ENCODE measurements around the gene C1orf159.
"Not testable (repeated sequence)": the region's sequence is repeated elsewhere in the genome, so short reads cannot be mapped to it uniquely, and the experiment has no call there.

Gene C1orf159

DNA sequence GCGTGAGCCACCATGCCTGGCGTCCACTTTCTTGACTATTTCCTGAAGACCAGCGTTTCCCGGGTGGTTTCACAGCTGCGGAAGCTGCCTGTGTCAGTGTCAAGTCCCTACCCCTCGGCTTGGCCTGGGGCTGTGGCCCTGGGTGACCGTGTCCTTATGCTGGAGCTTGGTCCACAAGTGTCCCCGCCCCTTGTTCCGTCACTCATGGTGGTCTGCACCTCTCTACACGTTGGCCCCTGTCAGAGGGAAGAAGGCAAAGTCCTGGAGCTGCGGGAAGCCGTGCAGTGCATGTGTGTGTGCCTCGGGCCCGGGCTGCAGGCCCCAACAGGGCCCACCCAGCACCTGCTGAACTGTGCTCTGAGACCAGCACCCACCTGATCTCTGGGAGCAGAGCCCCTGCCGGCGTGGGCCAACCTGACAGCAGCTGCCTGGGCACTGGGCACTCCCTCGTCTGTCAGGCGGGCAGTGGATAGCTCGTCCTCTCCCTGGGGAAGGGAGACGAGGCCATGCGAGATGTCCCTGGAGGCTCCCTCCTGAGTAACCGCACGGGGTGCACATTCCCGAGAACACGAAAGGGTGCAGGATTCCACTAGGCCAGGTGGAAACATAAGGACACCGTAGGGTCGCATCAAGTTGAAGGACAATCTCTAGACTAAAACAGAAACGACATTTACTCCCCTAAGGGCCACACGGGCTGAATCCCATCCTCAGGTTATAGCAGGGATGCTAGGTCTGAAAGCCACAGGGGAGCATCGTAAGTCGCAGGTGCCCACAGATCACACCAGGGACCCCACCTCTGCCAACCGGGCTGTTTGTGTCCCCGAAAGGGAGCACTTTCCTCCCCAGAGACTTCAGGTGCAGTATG lies 2.4 kb upstream of the C1orf159 start:
- DNase-seq (ENCODE audit: low read depth in 2 of 2) = no peak

DNA sequence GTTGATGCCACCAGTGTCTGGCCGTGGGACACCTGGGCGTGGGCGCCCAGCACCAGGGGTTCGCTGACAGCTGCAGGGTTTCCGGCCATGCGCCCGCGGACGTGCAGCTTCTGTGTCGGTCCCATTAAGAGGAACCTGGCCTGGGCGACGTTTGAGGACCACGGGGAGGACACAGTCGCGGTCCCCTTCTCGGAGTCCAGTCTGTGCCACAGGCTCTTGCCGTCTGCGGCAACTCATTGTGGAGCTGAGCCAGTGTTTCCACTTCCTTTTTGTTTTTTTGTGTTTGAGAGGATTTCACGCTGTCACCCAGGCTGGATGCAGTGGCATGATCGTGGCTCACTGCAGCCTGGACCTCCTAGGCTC lies 1.6 kb upstream of the C1orf159 start:
- no peak for DNase-seq (ENCODE audit: low read depth in 2 of 2)

DNA sequence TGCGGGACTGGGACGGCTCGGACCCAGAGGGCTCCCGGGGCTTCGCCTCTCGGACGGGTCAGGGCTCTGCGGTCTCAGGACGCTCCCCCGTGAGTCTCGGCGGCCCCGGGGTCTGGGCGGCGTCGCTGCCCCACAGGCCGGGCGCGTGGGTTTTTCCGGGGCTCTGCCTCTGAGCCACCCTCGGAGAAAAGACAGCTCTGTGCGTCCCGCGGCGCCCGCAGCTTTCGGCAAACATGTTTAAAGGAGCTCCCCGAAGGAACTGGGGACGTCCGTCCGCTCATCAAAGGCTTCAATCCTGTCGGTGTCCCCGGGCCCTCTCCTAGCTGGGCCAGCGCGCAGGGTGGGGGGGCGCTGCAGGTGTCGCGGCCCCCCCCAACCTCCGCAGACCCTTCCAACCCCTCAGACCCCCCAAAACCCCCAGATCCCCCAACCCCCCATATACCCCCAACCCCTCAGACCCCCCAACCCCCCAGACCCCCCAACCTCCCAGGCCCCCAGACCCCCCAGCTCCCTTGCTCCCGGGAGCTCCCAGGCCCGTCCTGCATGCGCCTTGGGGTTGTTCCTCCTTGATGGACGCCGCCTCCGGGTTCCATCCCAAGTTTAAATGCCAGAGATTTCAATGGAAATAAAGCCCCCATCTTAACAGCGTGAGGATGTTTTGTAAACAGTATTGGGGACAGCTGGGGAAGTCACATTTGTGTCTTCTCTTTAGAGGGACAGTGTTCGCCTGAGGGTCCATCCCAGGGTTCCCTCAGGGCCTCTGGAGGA lies 996 bp upstream of the C1orf159 start:
- DNase-seq (ENCODE audit: low read depth in 2 of 2) = no peak

DNA sequence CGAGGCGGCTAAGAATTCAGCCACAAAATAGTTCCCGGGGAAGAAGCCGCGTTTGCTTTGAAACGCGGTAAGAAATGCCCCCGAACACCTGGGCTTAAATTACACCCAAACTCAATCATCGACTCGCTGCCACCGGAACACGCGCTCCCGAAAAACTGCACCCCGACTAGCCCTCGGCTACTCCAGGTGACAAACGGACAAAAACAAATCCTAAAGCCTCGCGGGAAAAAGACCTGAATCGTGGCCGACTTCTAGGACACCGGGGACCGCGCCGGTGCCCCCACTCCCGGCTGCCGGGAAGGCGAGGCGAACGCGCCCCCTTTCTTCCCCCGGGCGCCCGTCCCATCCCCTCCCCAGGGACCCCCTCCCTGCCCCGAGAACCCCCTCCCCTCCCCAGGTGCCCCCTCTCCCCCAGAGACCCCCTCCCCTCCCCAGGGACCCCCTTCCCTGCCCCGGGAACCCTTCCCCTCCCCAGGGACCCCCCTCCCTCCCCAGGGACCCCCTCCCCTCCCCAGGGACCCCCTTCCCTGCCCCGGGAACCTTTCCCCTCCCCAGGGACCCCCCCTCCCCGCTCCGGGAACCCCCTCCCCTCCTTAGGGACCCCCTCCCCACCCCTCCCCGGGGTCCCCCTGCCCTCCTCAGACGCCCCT lies 628 bp downstream of the C1orf159 start:
- no peak for DNase-seq (ENCODE audit: low read depth in 2 of 2)

DNA sequence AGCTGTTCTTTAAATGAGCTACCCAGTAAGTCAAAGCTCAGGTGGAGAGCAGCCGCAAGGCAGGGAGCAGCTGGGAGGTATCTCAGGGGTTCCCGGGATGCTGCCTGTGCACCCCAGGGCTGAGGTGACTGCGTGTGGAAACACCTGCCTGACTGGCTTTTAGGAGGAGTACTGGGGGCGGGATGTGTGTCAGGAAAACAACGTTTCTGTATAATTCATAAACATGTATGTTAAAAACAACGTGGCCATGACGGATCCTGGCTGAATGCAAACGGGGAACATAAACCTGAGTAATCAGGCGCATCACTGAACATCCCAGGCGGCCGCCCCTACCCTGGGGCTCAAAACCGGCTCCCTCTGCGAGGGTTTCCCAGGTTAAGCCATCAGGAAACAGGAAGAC lies 1.5 kb downstream of the C1orf159 start:
- no peak for DNase-seq (ENCODE audit: low read depth in 2 of 2)

DNA sequence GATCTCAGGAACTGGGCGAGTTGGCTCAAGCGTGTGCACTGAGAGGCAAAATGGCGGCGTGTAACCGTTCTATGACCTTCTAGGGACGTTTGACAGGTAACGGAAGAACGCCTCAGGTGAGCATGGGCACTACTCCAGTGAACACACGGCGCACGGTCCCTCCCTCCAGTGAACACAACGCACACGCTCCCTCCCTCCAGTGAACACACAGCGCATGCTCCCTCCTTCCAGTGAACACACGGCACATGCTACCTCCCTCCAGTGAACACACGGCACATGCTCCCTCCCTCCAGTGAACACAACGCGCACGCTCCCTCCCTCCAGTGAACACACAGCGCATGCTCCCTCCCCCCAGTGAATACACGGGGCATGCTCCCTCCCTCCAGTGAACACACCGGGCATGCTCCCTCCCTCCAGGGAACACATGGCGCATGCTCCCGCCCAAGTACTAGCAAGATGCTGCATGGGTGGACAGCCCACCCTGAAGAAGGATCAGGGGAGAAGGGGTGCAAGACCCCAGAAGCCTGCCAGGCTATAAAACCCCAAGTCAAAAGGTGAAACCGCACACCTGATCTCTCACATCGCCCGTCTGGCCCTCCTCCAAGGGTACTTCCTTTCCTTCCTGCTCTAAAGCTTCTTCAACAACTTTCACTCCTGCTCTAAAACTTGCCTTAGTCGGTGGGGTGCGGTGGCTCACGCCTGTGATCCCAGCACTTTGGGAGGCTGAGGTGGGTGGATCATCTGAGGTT lies 3.5 kb downstream of the C1orf159 start:
- no peak for DNase-seq (ENCODE audit: low read depth in 2 of 2)

DNA sequence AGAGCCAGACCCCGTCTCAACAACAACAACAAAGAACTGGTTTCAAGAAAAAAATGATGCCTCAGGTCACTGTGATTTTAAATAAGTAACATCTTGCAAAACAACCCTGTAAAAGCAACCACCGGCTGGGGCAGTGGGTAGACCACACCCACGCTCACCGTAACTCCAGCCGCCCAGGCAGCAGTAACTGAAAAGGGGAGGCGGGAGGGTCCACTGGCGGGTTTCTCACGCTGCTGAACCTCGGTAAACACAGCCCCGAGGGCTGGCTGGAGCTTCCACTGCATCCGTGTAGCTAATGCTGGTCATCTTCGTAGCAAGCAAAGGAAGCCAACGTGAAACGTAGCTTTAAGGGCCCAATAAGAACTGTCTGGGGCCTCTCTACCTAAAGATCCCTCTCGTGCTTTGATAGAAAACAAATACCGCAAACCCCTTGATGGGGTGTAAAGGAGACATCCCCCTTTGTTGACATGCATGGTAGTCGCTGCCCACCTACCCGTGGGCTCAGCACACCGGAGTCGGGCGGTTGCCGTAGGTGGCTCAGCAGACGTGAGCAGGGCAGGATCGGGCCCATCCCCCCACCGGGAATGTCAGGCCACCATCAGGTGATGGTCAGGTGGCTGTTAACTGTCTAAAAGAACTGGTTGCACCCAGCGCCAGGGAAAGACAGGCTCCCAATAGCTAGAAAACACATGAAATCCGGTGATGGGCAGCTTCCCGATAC lies 4.2 kb downstream of the C1orf159 start:
- DNase-seq (ENCODE audit: low read depth in 2 of 2) = no peak

DNA sequence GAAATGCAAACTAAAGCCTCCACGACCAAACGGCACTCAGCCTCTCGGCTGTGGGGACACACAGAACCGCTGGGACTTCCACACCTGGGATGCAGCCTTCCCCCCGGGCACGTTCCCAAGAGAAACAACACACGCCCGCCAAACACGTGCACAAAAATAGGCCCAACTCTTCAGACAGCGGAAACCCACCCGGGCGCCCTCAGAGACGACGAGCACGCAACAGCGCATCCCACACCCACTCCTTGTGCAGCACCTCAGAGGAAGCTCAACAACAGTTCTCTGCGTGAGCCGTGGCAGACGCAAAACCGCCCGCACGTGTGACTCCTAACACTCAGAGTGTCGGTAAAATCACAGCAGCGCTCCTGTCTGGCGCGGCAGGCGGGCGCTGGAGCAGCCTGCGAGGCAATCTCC lies 5.3 kb downstream of the C1orf159 start:
- DNase-seq (ENCODE audit: low read depth in 2 of 2) = no peak

DNA sequence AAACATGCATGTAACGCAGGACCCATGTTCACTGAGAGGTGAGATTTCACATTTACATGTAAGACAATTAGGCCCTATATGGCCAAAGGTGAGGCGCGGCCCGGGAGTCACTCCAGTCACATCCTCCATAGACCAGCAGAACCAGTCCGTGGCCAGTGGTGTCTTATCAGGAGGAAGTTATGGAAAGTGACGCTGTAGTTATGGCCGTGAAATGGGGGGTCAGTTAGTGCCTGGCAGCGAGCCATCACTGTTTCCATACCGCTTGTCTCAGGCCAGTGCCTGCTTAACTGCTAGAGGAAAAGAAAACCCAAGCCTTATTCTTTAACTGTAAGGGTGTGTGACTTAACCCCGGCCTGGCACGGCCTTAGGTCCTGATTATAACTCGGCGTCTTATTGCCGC lies 6.1 kb downstream of the C1orf159 start:
- DNase-seq (ENCODE audit: low read depth in 2 of 2) = no peak

DNA sequence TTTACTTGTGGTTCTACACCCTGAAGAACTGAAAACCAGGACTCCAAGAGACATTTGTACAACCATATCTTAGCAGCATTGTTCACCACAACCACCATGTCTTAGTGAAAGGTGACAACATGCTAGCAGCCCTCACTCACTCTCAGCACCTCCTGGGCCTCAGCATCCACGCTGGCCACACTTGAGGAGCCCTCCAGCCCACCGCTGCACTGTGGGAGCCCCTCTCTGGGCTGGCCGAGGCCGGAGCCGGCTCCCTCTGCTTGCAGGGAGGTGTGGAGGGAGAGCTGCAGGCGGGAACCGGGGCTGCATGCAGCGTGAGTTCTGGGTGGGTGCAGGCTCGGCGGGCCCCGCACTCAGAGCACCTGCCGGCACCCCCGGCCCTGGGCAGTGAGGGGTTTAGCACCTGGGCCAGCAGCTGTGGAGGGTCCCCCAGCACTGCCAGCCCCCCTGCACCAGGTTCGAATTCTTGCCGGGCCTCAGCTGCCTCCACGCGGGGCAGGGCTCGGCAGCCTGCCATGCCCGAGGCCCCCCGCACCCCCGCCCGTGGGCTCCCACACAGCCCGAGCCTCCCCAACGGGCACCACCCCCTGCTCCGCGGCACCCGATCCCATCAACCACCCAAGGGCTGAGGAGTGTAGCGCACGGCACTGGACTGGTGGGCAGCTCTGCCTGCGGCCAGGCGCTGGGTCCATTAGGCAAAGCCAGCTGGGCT lies 9.2 kb downstream of the C1orf159 start:
- DNase-seq (ENCODE audit: low read depth in 2 of 2) = no peak

DNA sequence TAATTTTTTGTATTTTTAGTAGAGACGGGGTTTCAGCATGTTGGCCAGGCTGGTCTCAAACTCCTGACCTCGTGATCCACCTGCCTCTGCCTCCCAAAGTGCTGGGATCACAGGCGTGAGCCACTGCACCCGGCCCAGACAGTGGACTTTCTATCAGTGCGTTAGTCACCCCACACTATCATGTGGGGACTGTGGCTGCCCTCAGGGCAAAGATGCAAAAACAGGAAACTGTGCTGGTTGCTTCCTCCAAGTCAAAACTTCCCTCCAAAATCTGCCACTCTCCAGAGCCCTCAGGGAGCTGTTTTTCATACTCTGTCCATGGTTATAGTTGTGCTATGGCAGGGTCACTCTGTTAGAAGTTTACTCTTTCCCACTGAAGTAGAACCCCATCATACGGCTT lies 11.7 kb downstream of the C1orf159 start:
- DNase-seq (ENCODE audit: low read depth in 2 of 2) = not testable (repeated sequence)

DNA sequence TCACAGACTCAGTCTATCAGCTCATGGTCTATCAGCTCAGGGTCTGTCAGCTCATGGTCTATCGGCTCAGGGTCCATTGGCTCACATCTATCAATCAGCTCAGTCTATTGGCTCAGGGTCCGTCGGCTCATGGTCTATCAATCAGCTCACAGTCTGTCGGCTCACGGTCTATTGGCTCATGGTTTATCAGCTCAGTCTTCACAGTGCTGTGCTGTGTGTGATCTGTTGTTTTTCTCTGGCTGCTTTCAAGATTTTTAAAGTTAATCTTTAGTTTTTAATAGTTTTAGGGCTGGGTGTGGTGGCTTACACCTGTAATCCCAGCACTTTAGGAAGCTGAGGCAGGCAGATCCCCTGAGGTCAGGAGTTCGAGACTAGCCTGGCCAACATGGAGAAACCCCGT lies 14.4 kb downstream of the C1orf159 start:
- no peak for DNase-seq (ENCODE audit: low read depth in 2 of 2)

DNA sequence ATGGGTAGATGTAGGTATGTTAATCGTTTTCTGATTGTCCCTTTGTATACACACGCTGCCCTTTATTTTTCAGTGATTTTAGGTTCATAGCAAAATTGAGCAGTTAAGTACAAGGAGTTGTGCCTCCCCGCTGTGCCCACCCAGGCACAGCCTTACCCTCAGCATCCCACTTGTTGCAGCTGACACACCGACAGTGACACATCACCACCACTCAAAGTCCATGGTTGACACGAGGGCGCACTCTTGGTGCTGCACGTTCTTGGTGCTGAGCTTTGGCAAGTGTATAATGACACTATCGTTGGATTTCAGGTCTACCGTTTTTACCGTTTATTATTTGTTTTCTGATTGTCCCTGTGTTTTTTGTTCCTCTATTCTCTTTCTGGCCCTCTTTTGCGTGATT lies 15.6 kb downstream of the C1orf159 start:
- DNase-seq (ENCODE audit: low read depth in 2 of 2) = no peak

DNA sequence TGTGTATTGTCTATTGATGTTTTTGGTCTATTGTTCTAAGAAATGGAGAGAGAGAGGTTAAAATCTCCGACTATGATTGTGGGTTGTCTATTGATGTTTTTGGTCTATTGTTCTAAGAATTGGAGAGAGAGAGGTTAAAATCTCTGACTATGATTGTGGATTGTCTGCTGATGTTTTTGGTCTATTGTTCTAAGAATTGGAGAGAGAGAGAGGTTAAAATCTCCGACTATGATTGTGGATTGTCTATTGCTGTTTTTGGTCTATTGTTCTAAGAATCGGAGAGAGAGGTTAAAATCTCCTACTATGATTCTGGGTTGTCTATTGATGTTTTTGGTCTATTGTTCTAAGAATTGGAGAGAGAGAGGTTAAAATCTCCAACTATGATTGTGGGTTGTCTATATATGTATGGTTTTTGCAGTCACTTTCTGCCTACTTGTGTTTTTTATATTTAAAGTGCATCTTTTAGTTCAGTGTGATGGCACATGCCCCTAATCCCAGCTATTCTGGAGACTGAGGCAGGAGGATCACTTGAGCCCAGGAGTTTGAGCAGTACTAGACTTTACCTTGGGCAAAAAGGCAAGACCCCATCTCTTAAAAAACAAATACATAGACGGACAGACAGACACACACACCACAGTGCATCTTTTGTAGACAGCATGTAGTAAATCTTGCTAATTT lies 16.2 kb downstream of the C1orf159 start:
- DNase-seq (ENCODE audit: low read depth in 2 of 2) = no peak

DNA sequence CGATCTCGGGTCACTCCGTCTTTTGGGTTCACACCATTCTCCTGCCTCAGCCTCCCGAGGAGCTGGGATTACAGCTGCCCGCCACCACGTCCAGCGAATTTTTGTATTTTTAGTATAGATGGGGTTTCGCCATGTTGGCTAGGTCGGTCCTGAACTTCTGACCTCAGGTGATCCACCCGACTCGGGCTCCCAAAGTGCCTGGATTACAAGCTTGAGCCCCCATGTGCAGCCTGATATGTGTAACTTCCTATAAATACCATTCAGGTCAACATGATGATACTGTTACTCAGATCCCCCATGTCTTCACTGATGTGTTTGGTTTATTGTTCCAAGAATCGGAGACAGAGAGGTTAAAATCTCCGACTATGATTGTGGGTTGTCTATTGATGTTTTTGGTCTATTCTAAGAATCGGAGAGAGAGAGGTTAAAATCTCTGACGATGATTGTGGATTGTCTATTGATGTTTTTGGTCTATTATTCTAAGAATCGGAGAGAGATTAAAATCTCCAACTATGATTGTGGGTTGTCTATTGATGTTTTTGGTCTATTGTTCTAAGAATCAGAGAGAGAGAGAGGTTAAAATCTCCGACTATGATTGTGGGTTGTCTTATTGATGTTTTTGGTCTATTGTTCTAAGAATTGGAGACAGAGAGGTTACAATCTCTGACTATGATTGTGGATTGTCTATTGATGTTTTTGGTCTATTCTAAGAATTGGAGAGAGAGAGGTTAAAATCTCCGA lies 17.0 kb downstream of the C1orf159 start:
- DNase-seq (ENCODE audit: low read depth in 2 of 2) = no peak

DNA sequence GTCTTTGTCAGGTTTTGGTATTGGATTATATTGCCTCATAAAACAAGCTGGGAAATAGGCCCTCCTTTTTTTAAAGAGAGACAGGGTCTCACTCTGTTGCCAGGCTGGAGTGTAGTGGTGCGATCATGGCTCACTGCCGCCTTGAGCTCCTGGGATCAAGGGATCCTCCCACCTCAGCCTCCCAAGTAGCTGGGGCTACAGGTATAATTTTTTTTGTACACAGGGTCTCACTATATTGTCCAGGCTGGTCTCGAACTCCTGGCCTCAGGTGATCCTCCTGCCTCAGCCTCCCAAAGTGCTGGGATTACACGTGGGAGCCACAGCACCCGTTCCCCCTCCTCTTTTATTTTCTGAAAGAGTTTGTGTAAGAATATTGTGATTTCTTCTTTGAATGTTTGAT lies 19.8 kb downstream of the C1orf159 start:
- DNase-seq (ENCODE audit: low read depth in 2 of 2) = not testable (repeated sequence)

DNA sequence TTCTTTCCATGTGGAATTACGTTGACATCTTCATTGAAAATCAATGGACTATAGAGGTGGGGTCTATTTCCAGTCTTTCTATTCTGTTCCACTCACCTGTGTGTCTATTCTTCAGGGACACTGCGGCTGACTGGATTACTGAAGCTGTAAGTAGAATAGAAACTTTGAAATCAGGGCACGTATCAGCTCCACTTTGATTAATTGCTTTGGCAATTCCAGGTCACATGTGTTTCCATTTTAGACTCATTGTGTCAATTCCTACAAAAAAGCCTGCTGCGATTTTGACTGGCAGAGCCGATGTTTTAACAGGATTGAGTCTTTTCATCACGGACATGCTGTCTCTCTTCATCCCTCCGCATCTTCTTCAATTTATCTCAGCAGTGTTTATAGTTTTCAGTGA lies 20.9 kb downstream of the C1orf159 start:
- no peak for DNase-seq (ENCODE audit: low read depth in 2 of 2)

DNA sequence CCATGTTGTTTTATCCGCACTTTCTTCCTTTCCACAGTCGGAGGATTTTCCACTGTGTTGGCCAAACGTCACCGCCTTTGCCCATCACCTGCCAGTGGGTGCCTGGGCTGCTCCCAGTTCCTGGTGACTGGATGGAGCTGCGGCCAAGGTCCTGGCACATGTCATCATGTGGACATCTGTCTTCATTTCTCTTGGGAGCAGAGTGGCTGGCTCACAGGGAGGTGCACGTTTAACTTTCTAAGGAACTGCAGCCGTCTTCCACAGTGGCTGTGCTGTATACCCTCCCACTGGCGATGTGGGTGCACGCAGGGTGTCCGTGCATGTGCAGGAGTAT lies 22.3 kb downstream of the C1orf159 start:
- DNase-seq (ENCODE audit: low read depth in 2 of 2) = no peak

DNA sequence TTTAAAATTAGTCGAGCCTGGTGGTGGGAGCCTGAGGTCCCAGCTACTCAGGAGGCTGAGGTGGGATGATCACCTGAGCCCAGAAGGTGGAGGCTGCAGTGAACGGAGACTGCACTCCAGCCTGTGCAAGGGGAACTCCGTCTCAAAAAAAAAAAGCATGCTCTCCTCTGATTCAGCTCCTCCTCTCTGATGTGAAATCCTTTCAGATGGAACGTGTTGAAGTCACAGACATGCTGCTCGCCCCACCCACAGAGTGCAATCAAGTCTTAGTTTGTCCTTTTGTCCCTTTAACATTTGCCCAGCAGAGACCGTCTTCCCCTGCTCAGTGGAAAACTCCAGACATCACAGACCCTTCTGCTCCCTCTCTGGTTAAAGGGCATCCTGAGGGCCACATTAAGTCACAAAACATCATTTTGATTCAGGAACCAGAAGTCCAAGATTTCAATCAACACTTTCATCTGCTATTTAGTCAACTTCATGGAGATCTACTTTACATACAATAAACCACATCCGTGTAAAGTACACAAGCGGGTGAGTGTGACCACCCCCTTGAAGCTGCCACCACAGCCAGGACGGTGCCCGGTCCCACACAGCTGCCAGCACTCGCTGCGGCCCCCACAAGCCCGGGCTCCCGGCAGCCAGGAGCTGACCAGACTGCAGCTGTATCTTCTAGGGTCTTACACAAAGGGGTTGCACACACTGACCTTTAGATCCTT lies 22.8 kb downstream of the C1orf159 start:
- no peak for DNase-seq (ENCODE audit: low read depth in 2 of 2)

Data from stimulated activated CD8-positive, alpha-beta memory T cell treated with anti-CD3 and anti-CD28 coated beads, Interleukin-15, amount 100 ng/mL, for 4 hours (primary cell).